Measurements from ENCODE around the gene TMEM245.

The TMEM245 gene

GRCh38 chr9:109037946-109038715, 81.6 kb downstream of the TMEM245 start:
- Histone ChIP-seq H3K79me2 (ENCODE audit: control insufficient read depth, low read length) (no peaks in the 10 kb centered on the region), H3F3A (ENCODE audit: control insufficient read depth, insufficient read depth) (no peaks in the 10 kb centered on the region), H4K20me1 (ENCODE audit: control insufficient read depth, insufficient read depth, low read depth, low read length) (no peaks in the 10 kb centered on the region), H3K27me3 (ENCODE audit: control insufficient read depth, low read length) (no peaks in the 10 kb centered on the region), H3K4me2 (ENCODE audit: low read length) (no peak overlapping the region), H3K9me2 (replicated peaks; ENCODE audit: control insufficient read depth, low read length) (no peaks in the 10 kb centered on the region), H3K27ac (ENCODE audit: low read depth, low read length) (no peak overlapping the region), H3K4me1 (ENCODE audit: control insufficient read depth, low read length) (no peaks in the 10 kb centered on the region), H3K9me3 (ENCODE audit: control insufficient read depth, insufficient read depth, low read length) (no peaks in the 10 kb centered on the region), H3K4me3 (ENCODE audit: low read length) (no peak overlapping the region), H3K36me3 (ENCODE audit: control insufficient read depth, low read length) (peaks cover 55% of the 10 kb centered on the region)
- TF ChIP-seq CTCF (IDR thresholded peaks at IDR 0.05; ENCODE audit: low read depth, low read length, poor library complexity, severe bottlenecking) (no peak), EZH2phosphoT487 (IDR thresholded peaks at IDR 0.05; ENCODE audit: borderline replicate concordance, low read length) (no peak)

- no peak overlapping the region for H3K4me3 ChIP-seq (ENCODE audit: low read length)
- H3K4me1 ChIP-seq (ENCODE audit: control insufficient read depth, low read length): no peaks in the 10 kb centered on the region
- TF ChIP-seq EZH2phosphoT487 (IDR thresholded peaks at IDR 0.05; ENCODE audit: borderline replicate concordance, low read length) (no peak), CTCF (IDR thresholded peaks at IDR 0.05; ENCODE audit: low read depth, low read length, poor library complexity, severe bottlenecking) (no peak)
- H3F3A ChIP-seq (ENCODE audit: control insufficient read depth, insufficient read depth): no peaks in the 10 kb centered on the region
- H3K27ac ChIP-seq (ENCODE audit: low read depth, low read length): no peak overlapping the region
- H4K20me1 ChIP-seq (ENCODE audit: control insufficient read depth, insufficient read depth, low read depth, low read length): no peaks in the 10 kb centered on the region
- H3K9me2 ChIP-seq (replicated peaks; ENCODE audit: control insufficient read depth, low read length): no peaks in the 10 kb centered on the region
- H3K36me3 ChIP-seq (ENCODE audit: control insufficient read depth, low read length): peaks cover 58% of the 10 kb centered on the region
- H3K4me2 ChIP-seq (ENCODE audit: low read length): no peak overlapping the region
- H3K79me2 ChIP-seq (ENCODE audit: control insufficient read depth, low read length): no peaks in the 10 kb centered on the region
- no peaks in the 10 kb centered on the region for H3K27me3 ChIP-seq (ENCODE audit: control insufficient read depth, low read length)
- no peaks in the 10 kb centered on the region for H3K9me3 ChIP-seq (ENCODE audit: control insufficient read depth, insufficient read depth, low read length)
Observed at GRCh38 chr9:109036744-109037680, 82.7 kb downstream of the TMEM245 start.

GRCh38 chr9:109035684-109036423, 83.9 kb downstream of the TMEM245 start:
- Histone ChIP-seq H3K4me3 (ENCODE audit: low read length) (no peak overlapping the region), H3F3A (ENCODE audit: control insufficient read depth, insufficient read depth) (no peaks in the 10 kb centered on the region), H3K79me2 (ENCODE audit: control insufficient read depth, low read length) (no peaks in the 10 kb centered on the region), H3K4me2 (ENCODE audit: low read length) (no peak overlapping the region), H3K27ac (ENCODE audit: low read depth, low read length) (no peak overlapping the region), H3K4me1 (ENCODE audit: control insufficient read depth, low read length) (no peaks in the 10 kb centered on the region), H3K9me3 (ENCODE audit: control insufficient read depth, insufficient read depth, low read length) (no peaks in the 10 kb centered on the region), H3K9me2 (replicated peaks; ENCODE audit: control insufficient read depth, low read length) (no peaks in the 10 kb centered on the region), H3K36me3 (ENCODE audit: control insufficient read depth, low read length) (peaks cover 63% of the 10 kb centered on the region), H4K20me1 (ENCODE audit: control insufficient read depth, insufficient read depth, low read depth, low read length) (no peaks in the 10 kb centered on the region), H3K27me3 (ENCODE audit: control insufficient read depth, low read length) (no peaks in the 10 kb centered on the region)
- TF ChIP-seq CTCF (IDR thresholded peaks at IDR 0.05; ENCODE audit: low read depth, low read length, poor library complexity, severe bottlenecking): no peak
- no peak for TF ChIP-seq EZH2phosphoT487 (IDR thresholded peaks at IDR 0.05; ENCODE audit: borderline replicate concordance, low read length)

All from DOHH2 (cell line).